Fibroblast of gingiva (primary cell): ENCODE data around the gene MICU2.
"Not testable (repeated sequence)": the region's sequence is repeated elsewhere in the genome, so short reads cannot be mapped to it uniquely, and the experiment has no call there.

ENCODE experiments used
- DNase-seq: peaks from one replicate; pipeline ENCODE4 v3.0.0-alpha.2; 2011; ENCODE audit warnings: low read depth

The MICU2 gene

GRCh38 chr13:21594715-21595545 is 9.0 kb downstream of the MICU2 start:
- DNase-seq, result no peak

- DNase-seq, result not testable (repeated sequence)
These were observed 13.1 kb downstream of the MICU2 start for GRCh38 chr13:21590665-21591456.

DNA sequence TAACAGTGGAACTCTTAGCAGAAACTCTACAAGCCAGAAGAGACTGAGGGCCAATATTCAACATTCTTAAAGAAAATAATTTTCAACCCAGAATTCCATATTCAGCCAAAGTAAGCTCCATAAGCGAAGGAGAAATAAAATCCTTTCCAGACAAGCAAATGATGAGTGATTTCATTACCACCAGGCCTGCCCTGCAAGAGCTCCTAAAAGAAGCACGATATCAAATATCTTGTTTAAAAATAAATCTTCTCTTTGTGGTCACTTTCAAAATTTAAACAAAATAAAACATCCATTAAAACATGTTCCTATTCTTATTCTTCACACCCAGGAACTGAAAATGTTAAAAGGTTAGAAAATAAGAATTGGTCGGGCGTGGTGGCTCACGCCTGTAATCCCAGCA is 13.7 kb downstream of the MICU2 start:
- DNase-seq, result peak; percentile 4

DNA sequence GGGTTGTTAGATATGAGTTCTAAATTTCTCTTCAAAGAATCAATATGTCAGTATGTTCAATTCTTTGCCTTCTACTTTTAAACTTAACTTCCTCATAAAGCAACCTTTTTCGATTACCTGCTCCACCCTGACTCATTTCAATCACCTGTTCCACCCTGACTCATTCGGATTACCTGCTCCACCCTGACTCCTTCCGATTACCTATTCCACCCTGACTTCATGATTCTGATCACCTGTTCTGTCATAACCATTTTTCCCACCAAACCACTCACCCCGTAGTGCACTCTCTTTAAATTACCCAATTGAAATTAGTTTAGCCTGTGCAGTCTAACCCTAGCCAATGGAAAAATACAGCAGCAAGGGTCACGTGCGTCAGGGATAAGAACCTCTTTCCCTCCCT is 14.5 kb downstream of the MICU2 start:
- DNase-seq, result not testable (repeated sequence)

- not testable (repeated sequence) for DNase-seq
These were observed 15.6 kb downstream of the MICU2 start for GRCh38 chr13:21588411-21588810.

- DNase-seq, result no peak
These were observed 18.9 kb downstream of the MICU2 start for GRCh38 chr13:21584973-21585592.

GRCh38 chr13:21583478-21583877 is 20.5 kb downstream of the MICU2 start:
- peak; percentile 51 for DNase-seq

- no peak for DNase-seq
These were observed 23.2 kb downstream of the MICU2 start for GRCh38 chr13:21580736-21581135.

GRCh38 chr13:21579754-21580316 is 24.1 kb downstream of the MICU2 start:
- no peak for DNase-seq

GRCh38 chr13:21578748-21579147 is 25.2 kb downstream of the MICU2 start:
- DNase-seq, result no peak

- DNase-seq, result no peak
These were observed 27.5 kb downstream of the MICU2 start for GRCh38 chr13:21576426-21576825.

DNA sequence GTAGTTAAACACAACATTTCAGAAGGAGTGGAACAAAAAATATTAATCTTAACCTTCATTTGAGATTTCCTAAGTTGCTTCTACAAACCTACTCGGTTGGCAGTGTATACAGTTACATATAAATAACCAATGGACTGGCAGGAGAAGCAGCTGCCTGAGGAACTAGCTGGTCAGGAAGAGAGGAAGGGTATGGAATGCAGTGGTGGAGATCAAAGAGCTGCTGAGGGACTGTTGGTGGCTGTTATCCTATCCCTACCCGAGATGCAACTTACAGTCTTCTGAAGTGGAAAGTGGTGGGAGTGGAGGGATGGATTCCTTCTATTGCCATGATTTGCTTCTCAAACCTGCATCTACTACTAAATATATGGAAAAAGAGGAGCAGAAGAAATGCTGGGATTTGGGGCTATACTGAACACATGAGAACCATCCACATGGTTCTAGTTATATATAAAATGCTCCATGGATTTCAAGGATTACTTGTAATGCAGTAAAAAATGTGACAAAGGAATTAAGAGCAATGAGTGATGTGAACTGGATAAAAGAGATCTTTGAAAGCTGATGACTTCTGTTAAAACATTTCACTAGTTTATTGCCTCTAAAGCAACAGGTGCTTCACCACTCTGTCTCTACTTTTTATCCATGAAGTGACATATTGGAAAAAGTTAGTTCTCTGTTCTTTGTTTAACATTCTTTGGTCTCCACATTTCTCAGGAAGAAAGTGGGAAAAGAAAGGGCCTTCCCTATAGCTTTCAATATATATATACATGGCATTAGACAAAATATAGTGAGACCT is 29.9 kb downstream of the MICU2 start:
- no peak for DNase-seq

DNA sequence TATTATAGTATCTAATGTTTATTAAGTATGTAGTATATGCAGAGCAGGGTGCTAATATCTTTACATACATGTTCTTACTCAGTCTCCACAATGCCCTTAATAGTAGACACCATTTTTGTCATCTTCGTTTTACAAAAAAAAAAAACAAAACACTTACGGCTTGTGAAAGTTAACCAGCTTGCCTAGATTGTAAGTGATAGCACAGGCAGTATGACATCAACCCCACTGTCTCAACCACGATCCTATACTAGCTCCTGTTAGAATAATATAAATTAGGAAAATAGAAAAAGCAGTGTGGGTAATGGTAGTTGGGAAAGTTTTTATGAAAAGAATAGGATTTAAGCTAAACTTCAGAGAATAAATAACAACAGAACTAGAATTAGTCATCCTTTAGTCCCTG is 34.3 kb downstream of the MICU2 start:
- DNase-seq, result no peak

DNA sequence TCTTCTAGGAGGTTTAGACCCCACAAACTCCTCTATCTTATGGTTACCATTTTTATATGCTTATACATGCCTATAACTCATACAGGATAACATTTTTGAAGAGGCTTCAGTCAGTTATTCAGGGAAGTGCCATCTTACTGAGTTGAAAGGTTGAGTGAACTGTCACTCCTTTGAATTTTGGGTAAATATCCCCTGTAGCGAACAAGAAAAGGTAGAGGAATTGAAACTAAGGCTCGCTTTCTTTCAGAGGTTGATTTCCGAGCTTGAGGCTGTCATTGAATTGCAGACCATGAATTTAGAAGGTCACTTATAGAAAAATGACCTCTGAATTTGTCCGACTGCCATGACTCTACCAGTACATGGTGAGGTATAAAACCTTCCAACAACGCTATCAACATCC is 35.1 kb downstream of the MICU2 start:
- no peak for DNase-seq

GRCh38 chr13:21567714-21568113 is 36.3 kb downstream of the MICU2 start:
- no peak for DNase-seq

DNA sequence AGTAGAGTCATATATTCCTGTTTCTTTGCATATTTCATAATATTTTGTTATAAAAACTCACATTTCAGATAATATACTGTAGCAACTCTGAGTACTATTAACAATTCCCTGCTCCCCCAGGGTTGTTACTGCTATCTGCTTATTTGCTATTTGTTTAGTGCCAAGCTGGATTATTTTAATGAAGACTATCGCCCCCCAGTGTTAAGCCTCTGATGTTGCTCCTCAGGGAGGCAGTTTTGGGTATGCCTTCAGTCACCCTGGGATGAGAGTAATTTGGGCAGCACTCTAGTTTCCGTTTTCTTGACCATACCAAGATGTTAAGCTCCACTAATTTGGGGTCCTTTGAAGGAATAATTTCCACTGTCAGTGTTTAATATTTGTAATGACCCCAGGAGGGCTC is 46.0 kb downstream of the MICU2 start:
- DNase-seq, result peak; percentile 8

DNA sequence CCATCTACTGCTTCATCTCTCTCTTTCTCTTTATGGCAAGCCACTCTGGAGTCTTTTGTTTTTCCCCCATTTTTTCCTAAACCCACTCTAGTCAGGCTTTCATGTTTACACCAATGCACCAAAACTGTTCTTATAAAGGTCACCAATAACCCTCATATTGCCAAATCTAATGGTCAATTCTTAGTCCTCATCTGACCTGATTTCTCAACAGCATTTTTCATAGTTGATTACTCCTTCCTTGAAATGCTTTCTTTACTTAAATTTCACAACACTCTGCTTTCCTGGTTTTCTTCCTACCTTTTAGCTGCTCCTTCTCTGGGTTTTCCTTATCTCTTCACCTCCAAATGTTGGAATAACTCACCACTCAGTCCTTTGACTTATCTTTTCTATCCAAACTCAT is 47.9 kb downstream of the MICU2 start:
- DNase-seq, result peak; percentile 47

DNA sequence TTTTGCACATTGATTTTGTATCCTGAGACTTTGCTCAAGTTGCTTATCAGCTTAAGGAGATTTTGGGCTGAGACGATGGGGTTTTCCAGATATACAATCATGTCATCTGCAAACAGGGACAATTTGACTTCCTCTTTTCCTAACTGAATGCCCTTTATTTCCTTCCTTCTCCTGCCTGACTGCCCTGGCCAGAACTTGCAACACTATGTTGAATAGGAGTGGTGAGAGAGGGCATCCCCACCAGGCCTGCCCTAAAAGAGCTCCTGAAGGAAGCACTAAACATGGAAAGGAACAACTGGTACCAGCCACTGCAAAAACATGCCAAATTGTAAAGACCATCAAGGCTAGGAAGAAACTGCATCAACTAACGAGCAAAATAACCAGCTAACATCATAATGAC is 50.7 kb downstream of the MICU2 start:
- not testable (repeated sequence) for DNase-seq

- no peak for DNase-seq
These were observed 53.1 kb downstream of the MICU2 start for GRCh38 chr13:21550918-21551317.

GRCh38 chr13:21549633-21550032 is 54.3 kb downstream of the MICU2 start:
- no peak for DNase-seq

GRCh38 chr13:21548577-21548976 is 55.4 kb downstream of the MICU2 start:
- no peak for DNase-seq

GRCh38 chr13:21546372-21546771 is 57.6 kb downstream of the MICU2 start:
- DNase-seq, result peak; percentile 55
